ENCODE measurements around the gene CLASP2.
"Not testable (repeated sequence)": the region's sequence is repeated elsewhere in the genome, so short reads cannot be mapped to it uniquely, and the experiment has no call there.

The CLASP2 gene

DNA sequence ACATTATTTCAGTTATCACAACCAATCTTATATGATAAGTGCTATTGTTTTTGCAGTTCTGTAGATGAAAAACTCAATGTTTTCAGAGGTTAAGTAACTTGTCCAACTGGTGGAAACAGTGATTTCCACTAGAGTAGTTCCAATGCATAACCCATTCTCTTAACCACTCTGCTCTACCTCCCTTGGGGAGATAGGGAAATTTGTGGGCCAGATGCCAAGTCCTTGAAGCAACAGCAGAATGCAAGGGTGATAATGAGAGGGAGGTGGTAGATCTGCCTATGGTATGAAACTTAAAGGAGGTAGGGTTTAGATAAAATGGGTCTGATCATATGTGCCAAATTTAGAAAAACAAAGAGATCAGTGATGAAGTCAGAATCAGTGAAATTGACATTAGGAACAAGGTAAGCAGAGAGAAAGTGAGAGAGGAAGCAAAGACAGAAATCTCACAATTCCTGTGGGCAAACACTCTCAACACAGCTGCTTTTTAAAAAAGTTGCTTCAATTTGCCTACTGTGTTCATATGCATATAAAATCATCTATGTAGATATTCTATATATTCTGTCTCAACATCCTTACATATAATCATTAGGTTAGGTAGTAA lies 227.3 kb downstream of the CLASP2 start:
- Histone ChIP-seq H3K9me3 (ENCODE audit: low read length) (no peaks in the 10 kb centered on the region), H3K4me3 (ENCODE audit: low read length) (no peak overlapping the region), H3K4me1 (ENCODE audit: insufficient read depth, low read length) (no peaks in the 10 kb centered on the region), H3K36me3 (ENCODE audit: insufficient read depth, low read length) (no peaks in the 10 kb centered on the region), H3K27me3 (ENCODE audit: insufficient read depth, low read length) (no peaks in the 10 kb centered on the region), H2AFZ (ENCODE audit: low read depth, low read length) (no peak overlapping the region)

DNA sequence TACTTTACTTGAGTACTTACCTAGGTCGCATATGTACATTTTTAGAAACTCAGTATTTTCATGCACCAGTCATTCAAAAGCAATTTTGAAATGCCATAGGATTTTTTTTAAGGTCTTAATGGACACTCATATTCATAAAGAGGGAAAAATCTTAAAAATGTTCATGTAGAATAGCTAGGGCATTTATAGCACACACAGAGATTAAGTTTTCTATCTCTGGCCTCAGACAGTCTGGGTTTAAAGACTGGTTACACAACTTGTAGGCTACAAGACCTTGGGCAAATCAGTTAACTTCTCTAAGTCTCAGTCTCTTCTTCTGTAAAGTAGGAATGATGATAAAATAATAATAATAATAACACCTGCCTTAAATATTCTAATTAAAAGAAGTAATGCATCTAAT lies 229.4 kb downstream of the CLASP2 start:
- H2AFZ ChIP-seq (ENCODE audit: low read depth, low read length): no peak overlapping the region
- H3K4me3 ChIP-seq (ENCODE audit: low read length): no peak overlapping the region
- H3K9me3 ChIP-seq (ENCODE audit: low read length): no peaks in the 10 kb centered on the region
- no peaks in the 10 kb centered on the region for H3K4me1 ChIP-seq (ENCODE audit: insufficient read depth, low read length)
- no peaks in the 10 kb centered on the region for H3K36me3 ChIP-seq (ENCODE audit: insufficient read depth, low read length)
- no peaks in the 10 kb centered on the region for H3K27me3 ChIP-seq (ENCODE audit: insufficient read depth, low read length)

DNA sequence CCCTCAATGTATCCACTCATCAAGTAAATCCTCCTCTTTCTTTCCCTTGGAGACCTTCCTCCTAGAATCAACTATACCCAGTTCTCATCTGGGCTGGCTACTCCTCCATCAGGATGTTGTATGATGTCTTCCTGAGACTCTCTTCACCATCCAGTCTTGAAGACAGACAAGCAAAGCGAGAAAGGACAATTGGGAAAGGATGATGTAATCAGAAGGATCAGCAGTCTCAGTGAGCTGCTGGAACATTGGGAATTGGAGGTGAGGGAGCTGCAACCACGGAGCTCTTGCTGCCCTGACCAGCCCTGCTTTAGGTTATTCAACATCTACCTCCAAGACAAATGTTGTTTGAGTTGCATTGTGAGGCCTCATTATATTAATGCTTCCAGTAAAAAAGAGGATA lies 229.8 kb downstream of the CLASP2 start:
- no peak overlapping the region for H3K4me3 ChIP-seq (ENCODE audit: low read length)
- H2AFZ ChIP-seq (ENCODE audit: low read depth, low read length): no peak overlapping the region
- no peaks in the 10 kb centered on the region for H3K36me3 ChIP-seq (ENCODE audit: insufficient read depth, low read length)
- no peaks in the 10 kb centered on the region for H3K9me3 ChIP-seq (ENCODE audit: low read length)
- no peaks in the 10 kb centered on the region for H3K27me3 ChIP-seq (ENCODE audit: insufficient read depth, low read length)
- H3K4me1 ChIP-seq (ENCODE audit: insufficient read depth, low read length): no peaks in the 10 kb centered on the region

DNA sequence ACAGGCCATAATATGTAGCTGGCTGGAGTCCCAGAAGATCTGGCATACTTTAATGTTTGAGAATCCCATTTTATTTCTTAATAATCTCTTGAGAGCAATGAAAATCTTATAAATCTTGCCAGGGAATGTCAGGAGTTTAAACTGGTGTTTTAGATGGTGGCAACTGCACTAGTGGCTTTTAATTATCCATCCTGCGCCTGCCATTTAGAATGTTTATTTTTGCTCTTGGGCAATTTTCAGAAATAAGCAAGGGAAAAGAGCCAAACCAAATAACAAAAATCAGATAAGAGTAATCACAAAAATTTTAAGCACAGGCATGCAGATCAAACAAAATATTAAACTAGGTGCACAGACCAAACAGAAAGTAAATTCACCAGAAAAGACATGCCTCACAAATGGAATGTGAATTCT lies 235.9 kb downstream of the CLASP2 start:
- H3K27me3 ChIP-seq (ENCODE audit: insufficient read depth, low read length): no peaks in the 10 kb centered on the region
- peaks cover 2% of the 10 kb centered on the region for H3K9me3 ChIP-seq (ENCODE audit: low read length)
- no peak overlapping the region for H2AFZ ChIP-seq (ENCODE audit: low read depth, low read length)
- no peaks in the 10 kb centered on the region for H3K36me3 ChIP-seq (ENCODE audit: insufficient read depth, low read length)
- H3K4me1 ChIP-seq (ENCODE audit: insufficient read depth, low read length): no peaks in the 10 kb centered on the region
- H3K4me3 ChIP-seq (ENCODE audit: low read length): no peak overlapping the region

DNA sequence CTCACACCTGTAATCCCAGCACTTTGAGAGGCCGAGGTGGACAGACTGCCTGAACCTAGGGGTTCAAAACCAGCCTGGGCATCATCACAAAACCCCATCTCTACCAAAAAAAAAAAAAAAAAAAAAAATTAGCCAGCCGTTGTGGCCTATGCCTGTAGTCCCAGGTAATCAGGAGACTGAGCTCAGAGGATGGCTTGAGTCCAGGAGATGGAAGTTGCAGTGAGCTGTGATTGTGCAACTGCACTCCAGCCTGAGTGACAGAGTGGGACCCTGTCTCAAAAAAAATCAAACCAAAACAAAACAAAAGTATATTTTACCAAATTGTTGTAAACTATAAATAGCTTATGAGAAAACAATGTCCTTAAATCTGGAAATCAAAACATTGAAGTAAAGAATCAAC lies 243.2 kb downstream of the CLASP2 start:
- no peak overlapping the region for H3K4me3 ChIP-seq (ENCODE audit: low read length)
- no peaks in the 10 kb centered on the region for H3K9me3 ChIP-seq (ENCODE audit: low read length)
- no peak overlapping the region for H2AFZ ChIP-seq (ENCODE audit: low read depth, low read length)

DNA sequence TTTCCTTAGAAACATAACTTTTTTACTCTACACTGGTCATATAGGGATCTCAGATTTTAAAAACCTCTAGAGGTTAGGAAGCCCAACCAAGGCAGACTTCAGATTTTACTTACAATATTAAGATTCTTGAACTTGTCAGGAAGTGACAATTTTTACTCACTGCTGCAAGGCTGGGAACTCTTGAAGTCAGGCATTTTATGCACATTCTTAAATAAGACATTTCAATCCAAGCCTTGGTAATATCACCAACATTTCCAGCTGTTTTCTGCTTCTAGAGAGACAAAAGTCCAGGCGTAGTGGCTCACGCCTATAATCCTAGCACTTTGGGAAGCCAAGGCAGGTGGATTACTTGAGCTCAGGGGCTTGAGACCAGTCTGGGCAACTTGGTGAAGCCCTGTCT lies 244.2 kb downstream of the CLASP2 start:
- Histone ChIP-seq H3K27me3 (ENCODE audit: insufficient read depth, low read length) (no peaks in the 10 kb centered on the region), H2AFZ (ENCODE audit: low read depth, low read length) (no peak overlapping the region), H3K4me3 (ENCODE audit: low read length) (no peak overlapping the region), H3K9me3 (ENCODE audit: low read length) (no peaks in the 10 kb centered on the region), H3K36me3 (ENCODE audit: insufficient read depth, low read length) (no peaks in the 10 kb centered on the region), H3K4me1 (ENCODE audit: insufficient read depth, low read length) (no peaks in the 10 kb centered on the region)

More for the DNA sequence above, 243.2 kb downstream of the CLASP2 start:
- Histone ChIP-seq H3K27me3 (ENCODE audit: insufficient read depth, low read length) (no peaks in the 10 kb centered on the region), H3K4me1 (ENCODE audit: insufficient read depth, low read length) (no peaks in the 10 kb centered on the region), H3K36me3 (ENCODE audit: insufficient read depth, low read length) (no peaks in the 10 kb centered on the region)

DNA sequence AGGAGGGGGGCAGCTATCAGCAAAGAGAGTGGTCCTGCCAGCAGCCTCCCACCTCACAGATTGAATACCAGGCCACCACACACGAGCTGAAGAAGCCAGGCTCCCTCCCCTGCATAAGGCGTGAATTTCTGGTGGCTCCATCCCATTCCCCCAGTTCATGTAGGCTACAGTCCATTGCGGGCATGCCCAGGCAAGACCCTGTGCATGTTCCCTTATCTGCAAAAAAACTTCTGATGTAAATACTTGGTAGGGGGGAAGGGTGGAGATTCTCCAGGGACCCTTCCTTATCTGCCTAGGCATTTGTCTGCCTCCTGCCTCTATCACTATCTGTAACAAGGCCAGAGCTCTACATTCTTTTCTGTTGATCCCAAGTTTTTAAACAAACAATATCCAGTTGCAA lies 250.3 kb downstream of the CLASP2 start:
- H3K9me3 ChIP-seq (ENCODE audit: low read length): peaks cover 9% of the 10 kb centered on the region
- H3K36me3 ChIP-seq (ENCODE audit: insufficient read depth, low read length): no peaks in the 10 kb centered on the region
- H3K4me1 ChIP-seq (ENCODE audit: insufficient read depth, low read length): no peaks in the 10 kb centered on the region
- H2AFZ ChIP-seq (ENCODE audit: low read depth, low read length): no peak overlapping the region
- H3K27me3 ChIP-seq (ENCODE audit: insufficient read depth, low read length): no peaks in the 10 kb centered on the region
- no peak overlapping the region for H3K4me3 ChIP-seq (ENCODE audit: low read length)

DNA sequence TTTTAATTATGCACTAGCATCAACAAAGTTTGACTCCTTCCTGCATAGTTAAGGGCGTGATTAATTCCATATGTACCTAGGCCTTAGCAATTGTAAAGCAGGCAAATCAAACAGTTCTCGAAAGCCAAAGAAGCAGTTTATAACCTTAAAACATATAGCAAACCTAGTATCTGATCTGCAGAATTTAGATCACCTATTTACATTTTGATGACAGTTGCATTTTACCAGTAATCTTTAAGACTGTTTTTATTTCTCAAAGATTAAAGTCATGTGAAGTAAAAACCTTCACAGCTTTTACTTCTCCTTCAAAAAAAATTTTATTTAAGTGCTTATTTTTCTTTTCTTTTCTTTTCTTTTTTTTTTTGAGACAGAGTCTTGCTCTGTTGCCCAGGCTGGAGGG lies 257.0 kb downstream of the CLASP2 start:
- H2AFZ ChIP-seq (ENCODE audit: low read depth, low read length): no peak overlapping the region
- no peaks in the 10 kb centered on the region for H3K36me3 ChIP-seq (ENCODE audit: insufficient read depth, low read length)
- no peaks in the 10 kb centered on the region for H3K4me1 ChIP-seq (ENCODE audit: insufficient read depth, low read length)
- peaks cover 19% of the 10 kb centered on the region for H3K9me3 ChIP-seq (ENCODE audit: low read length)
- no peak overlapping the region for H3K4me3 ChIP-seq (ENCODE audit: low read length)
- no peaks in the 10 kb centered on the region for H3K27me3 ChIP-seq (ENCODE audit: insufficient read depth, low read length)

DNA sequence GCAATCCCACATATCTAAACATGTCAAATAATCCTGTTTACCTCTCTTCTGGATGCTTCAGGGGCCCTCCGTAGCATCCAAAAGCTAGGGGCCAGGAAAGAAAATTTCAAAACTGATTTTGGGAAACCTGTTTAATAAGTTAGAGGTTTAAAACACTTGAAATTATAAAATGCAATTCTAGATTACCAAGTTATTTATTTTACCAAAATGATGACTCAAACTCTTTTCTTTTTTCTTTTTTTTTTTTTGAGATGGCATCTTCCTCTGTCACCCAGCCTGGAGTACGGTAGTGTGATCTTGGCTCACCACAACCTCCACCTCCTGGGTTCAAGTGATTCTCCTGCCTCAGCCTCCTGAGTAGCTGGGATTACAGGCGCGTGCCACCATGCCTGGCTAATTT lies 258.5 kb downstream of the CLASP2 start:
- not testable (repeated sequence) for H3K4me1 ChIP-seq (ENCODE audit: insufficient read depth, low read length); H3K27me3 ChIP-seq (ENCODE audit: insufficient read depth, low read length); H3K4me3 ChIP-seq (ENCODE audit: low read length); H2AFZ ChIP-seq (ENCODE audit: low read depth, low read length); H3K36me3 ChIP-seq (ENCODE audit: insufficient read depth, low read length)
- peaks cover 18% of the 10 kb centered on the region for H3K9me3 ChIP-seq (ENCODE audit: low read length)

DNA sequence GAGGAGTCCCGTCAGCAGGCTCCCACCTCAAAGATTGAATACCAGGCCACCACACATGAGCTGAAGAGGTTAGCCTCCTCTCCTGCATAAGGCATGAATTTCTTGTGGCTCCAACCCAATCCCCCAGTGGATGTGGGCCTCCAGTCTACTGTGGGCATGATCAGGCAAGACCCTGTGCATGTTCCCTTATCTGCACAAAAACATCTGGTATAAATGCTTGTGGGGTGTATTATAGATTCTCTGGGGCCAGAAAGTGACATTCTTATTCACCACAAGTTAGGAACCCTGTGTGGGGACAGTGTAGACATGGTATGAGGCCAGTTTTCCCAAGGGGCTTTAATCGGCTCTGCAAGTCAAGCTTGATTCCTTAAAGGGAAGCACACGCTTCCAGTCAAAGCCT lies 259.6 kb downstream of the CLASP2 start:
- Histone ChIP-seq H3K4me3 (ENCODE audit: low read length) (no peak overlapping the region), H3K4me1 (ENCODE audit: insufficient read depth, low read length) (no peaks in the 10 kb centered on the region), H3K9me3 (ENCODE audit: low read length) (peaks cover 19% of the 10 kb centered on the region), H2AFZ (ENCODE audit: low read depth, low read length) (no peak overlapping the region), H3K36me3 (ENCODE audit: insufficient read depth, low read length) (peaks cover 6% of the 10 kb centered on the region), H3K27me3 (ENCODE audit: insufficient read depth, low read length) (no peaks in the 10 kb centered on the region)

DNA sequence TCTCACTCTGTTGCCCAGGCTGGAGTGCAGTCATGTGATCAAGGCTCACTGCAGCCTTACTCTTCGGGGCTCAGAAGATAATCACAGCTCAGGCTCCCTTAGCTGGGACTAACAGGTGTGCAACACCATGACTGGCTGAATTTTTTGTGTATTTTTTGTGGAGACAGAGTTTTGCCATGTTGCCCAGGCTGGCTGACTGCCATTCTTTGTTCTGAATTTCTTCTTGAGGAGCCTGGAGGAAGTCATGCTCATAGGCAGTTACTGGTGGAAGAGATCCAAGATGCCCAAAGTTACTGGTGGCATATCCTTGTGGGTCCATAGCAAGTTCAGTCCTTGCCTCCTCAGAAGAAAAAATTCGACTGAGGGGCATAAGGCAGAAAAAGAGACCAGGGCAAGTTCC lies 261.3 kb downstream of the CLASP2 start:
- no peaks in the 10 kb centered on the region for H3K4me1 ChIP-seq (ENCODE audit: insufficient read depth, low read length)
- no peak overlapping the region for H3K4me3 ChIP-seq (ENCODE audit: low read length)
- no peak overlapping the region for H2AFZ ChIP-seq (ENCODE audit: low read depth, low read length)
- peaks cover 13% of the 10 kb centered on the region for H3K36me3 ChIP-seq (ENCODE audit: insufficient read depth, low read length)
- peaks cover 20% of the 10 kb centered on the region for H3K9me3 ChIP-seq (ENCODE audit: low read length)
- H3K27me3 ChIP-seq (ENCODE audit: insufficient read depth, low read length): no peaks in the 10 kb centered on the region

DNA sequence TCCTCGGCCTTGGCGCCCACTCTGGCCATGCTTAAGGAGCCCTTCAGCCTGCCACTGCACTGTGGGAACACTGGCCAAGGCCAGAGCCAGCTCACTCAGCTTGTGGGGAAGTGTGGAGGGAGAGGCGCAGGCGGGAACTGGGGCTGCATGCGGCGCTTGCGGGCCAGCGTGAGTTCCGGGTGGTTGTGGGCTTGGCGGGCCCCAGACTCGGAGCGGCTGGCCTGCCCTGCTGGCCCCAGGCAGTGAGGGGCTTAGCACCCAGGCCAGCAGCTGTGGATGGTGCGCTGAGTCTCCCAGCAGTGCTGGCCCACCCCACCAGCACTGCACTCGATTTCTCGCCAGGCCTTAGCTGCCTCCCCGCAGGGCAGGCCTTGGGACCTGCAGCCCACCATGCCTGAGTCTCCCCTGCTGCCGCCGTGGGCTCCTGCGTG lies 264.7 kb downstream of the CLASP2 start:
- Histone ChIP-seq H3K27me3 (ENCODE audit: insufficient read depth, low read length) (no peaks in the 10 kb centered on the region), H3K9me3 (ENCODE audit: low read length) (peaks cover 13% of the 10 kb centered on the region), H3K4me1 (ENCODE audit: insufficient read depth, low read length) (peaks cover 2% of the 10 kb centered on the region), H3K4me3 (ENCODE audit: low read length) (no peak overlapping the region), H2AFZ (ENCODE audit: low read depth, low read length) (no peak overlapping the region), H3K36me3 (ENCODE audit: insufficient read depth, low read length) (peaks cover 13% of the 10 kb centered on the region)

DNA sequence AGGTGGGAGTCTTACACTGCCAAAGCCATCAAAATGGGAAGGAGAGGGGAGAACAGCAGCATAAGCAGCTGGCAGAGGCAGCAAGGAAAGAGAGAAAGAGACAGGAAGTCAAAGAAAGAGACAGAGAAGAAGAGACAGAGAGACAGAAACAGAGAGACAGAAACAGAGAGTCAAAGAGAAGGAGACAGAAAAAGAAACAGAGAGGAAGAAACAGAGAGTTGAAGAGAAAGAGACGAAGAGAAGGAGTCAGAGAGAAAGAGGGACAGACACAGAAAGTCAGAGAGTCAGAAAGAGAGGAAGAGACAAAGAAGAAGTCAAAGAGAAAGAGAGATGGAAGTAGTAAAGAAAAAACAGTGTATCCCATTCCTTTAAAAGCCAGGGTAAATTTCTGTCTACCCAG lies 266.1 kb downstream of the CLASP2 start:
- not testable (repeated sequence) for H3K27me3 ChIP-seq (ENCODE audit: insufficient read depth, low read length); H3K4me1 ChIP-seq (ENCODE audit: insufficient read depth, low read length); H3K4me3 ChIP-seq (ENCODE audit: low read length); H2AFZ ChIP-seq (ENCODE audit: low read depth, low read length); H3K9me3 ChIP-seq (ENCODE audit: low read length)
- H3K36me3 ChIP-seq (ENCODE audit: insufficient read depth, low read length): peaks cover 13% of the 10 kb centered on the region

DNA sequence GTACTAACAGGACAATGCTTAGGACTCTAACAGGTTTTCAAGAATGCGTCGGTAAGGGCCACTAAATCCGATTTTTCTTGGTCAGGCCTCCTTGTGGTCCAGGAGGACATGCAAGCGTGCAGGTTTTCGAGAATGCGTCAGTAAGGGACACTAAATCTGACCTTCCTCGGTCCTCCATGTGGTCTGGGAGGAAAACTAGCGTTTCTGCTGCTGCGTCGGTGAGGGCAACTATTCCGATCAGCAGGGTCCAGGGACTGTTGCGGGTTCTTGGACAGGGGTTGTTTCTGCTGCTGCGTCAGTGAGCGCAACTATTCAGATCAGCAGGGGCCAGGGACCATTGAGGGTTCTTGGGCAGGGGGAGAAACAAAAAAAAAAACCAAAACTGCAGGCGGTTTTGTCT lies 270.1 kb downstream of the CLASP2 start:
- H3K9me3 ChIP-seq (ENCODE audit: low read length): no peaks in the 10 kb centered on the region
- no peaks in the 10 kb centered on the region for H3K27me3 ChIP-seq (ENCODE audit: insufficient read depth, low read length)
- peaks cover 8% of the 10 kb centered on the region for H3K4me1 ChIP-seq (ENCODE audit: insufficient read depth, low read length)
- H3K36me3 ChIP-seq (ENCODE audit: insufficient read depth, low read length): peaks cover 3% of the 10 kb centered on the region
- H3K4me3 ChIP-seq (ENCODE audit: low read length): peak overlapping the region; percentile 75
- peak overlapping the region; percentile 29 for H2AFZ ChIP-seq (ENCODE audit: low read depth, low read length)
